SK-N-MC (cell line): ENCODE results near the gene SLC6A19.

ENCODE experiments used
- EZH2 ChIP-seq: fragments of 200-600 bp; sonication (generic); IDR thresholded peaks from one replicate; pipeline ENCODE4 v1.6.1; 2017; ENCODE audit warnings: antibody characterized with exemption
- FOXP2 ChIP-seq: optimal IDR thresholded peaks from 2 replicates; pipeline ENCODE3; 2011; ENCODE audit warnings: mild to moderate bottlenecking, moderate library complexity; ENCODE audit not compliant: insufficient read depth; ENCODE audit errors: extremely low read length, control extremely low read depth
- POLR2AphosphoS5 ChIP-seq: IDR thresholded peaks from 2 replicates; pipeline ENCODE4 v1.6.1; 2012; ENCODE audit warnings: mild to moderate bottlenecking, low read depth, low read length, borderline replicate concordance

GRCh38 chr5:1202026-1202797, 817 bp downstream of the SLC6A19 start:
- TF ChIP-seq EZH2 (no peak), POLR2AphosphoS5 (no peak), FOXP2 (no peak)
